B cell (primary cell): ENCODE data around the gene MPP4. TPM values are rescaled to one million over a fixed set of nuclear protein-coding genes. Genes with fewer than 3 reads are reported as not detected.

Experiments
- ATAC-seq: fragments of 200-7000 bp; cut with Tn5 transposase; one replicate; pipeline ENCODE4 v1.10.0; 2021; ENCODE audit warnings: low read depth, mild to moderate bottlenecking, moderate number of reproducible peaks, moderate library complexity
- CTCF ChIA-PET: fragments of 350-600 bp; sonication (Branson Sonifier 250); formaldehyde crosslinking; loops from one replicate; lab custom pipeline; 2021; ENCODE audit warnings: antibody characterized with exemption, inconsistent platforms; lab: Charles Lee
- POLR2A ChIA-PET: fragments of 350-600 bp; sonication (Branson Sonifier 250); formaldehyde crosslinking; loops from one replicate; lab custom pipeline; 2021; ENCODE audit warnings: antibody characterized with exemption; lab: Charles Lee
- DNase-seq: peaks from one replicate; pipeline ENCODE4 v3.0.0; 2013
- H2AFZ ChIP-seq: 2 replicates; pipeline ENCODE4 v1.6.1; 2012; ENCODE audit warnings: mild to moderate bottlenecking, low read depth, low read length; ENCODE audit not compliant: insufficient read depth, poor library complexity, severe bottlenecking
- H3K27ac ChIP-seq, 2 donors: 1 replicate in 1 of 2; 2 replicates in 1 of 2; pipeline ENCODE4 v1.5.1; 2012 to 2013; ENCODE audit warnings: low read length in 2 of 2, mild to moderate bottlenecking in 2 of 2, moderate library complexity in 1 of 2
- H3K27me3 ChIP-seq, 4 experiments: fragments of 200-600 bp in 1 of 4; sonication (generic) in 1 of 4; replicated peaks in 1 of 4; 1 replicate in 2 of 4; 2 replicates in 2 of 4; pipeline versions ENCODE4 v1.6.1 to v1.7.0; 2013 to 2016; ENCODE audit warnings: low read length in 3 of 4, mild to moderate bottlenecking in 2 of 4, mixed read lengths in 1 of 4, moderate library complexity in 1 of 4; ENCODE audit not compliant: insufficient read depth in 4 of 4, control insufficient read depth in 3 of 4; ENCODE audit errors: control extremely low read depth in 1 of 4
- H3K36me3 ChIP-seq, 2 experiments: replicated peaks in 1 of 2; 1 replicate in 1 of 2; 2 replicates in 1 of 2; pipeline versions ENCODE4 v1.6.1 to v1.7.1; 2013; ENCODE audit warnings: low read length in 1 of 2; ENCODE audit not compliant: insufficient read depth in 2 of 2, control insufficient read depth in 1 of 2; ENCODE audit errors: control extremely low read depth in 1 of 2, extremely low read depth in 1 of 2
- H3K4me1 ChIP-seq, 2 donors: fragments of 200-600 bp in 1 of 2; sonication (generic) in 1 of 2; 1 replicate in 1 of 2; 2 replicates in 1 of 2; pipeline versions ENCODE4 v1.5.1 to v1.6.1; 2013 to 2017; ENCODE audit warnings: low read length in 2 of 2; ENCODE audit not compliant: control insufficient read depth in 2 of 2, insufficient read depth in 2 of 2
- H3K4me2 ChIP-seq: replicated peaks from 2 replicates; pipeline ENCODE3; 2012; ENCODE audit warnings: mild to moderate bottlenecking, low read depth, low read length; ENCODE audit not compliant: poor library complexity, severe bottlenecking
- H3K4me3 ChIP-seq, 5 experiments: fragments of 200-600 bp in 1 of 5; sonication (generic) in 1 of 5; 1 replicate in 3 of 5; 2 replicates in 2 of 5; pipeline versions ENCODE4 v1.5.1 to v1.7.0; 2011 to 2016; ENCODE audit warnings: low read length in 4 of 5, mild to moderate bottlenecking in 4 of 5, low read depth in 2 of 5, control low read depth in 1 of 5, moderate library complexity in 1 of 5; ENCODE audit not compliant: insufficient read depth in 1 of 5; ENCODE audit errors: control extremely low read depth in 1 of 5, extremely low read depth in 1 of 5
- H3K79me2 ChIP-seq: fragments of 200-600 bp; sonication (generic); one replicate; pipeline ENCODE4 v1.6.0; 2016; ENCODE audit warnings: low read length; ENCODE audit not compliant: control insufficient read depth, insufficient read depth
- H3K9ac ChIP-seq: fragments of 200-600 bp; sonication (generic); 2 replicates; pipeline ENCODE4 v1.6.1; 2017; ENCODE audit warnings: mild to moderate bottlenecking, low read length, moderate library complexity
- H3K9me3 ChIP-seq, 3 donors: one replicate each; pipeline versions ENCODE4 v1.6.1 to v1.7.1; 2013; ENCODE audit warnings: low read length in 2 of 3; ENCODE audit not compliant: control insufficient read depth in 2 of 3, insufficient read depth in 1 of 3; ENCODE audit errors: control extremely low read depth in 1 of 3
- H4K20me1 ChIP-seq: 2 replicates; pipeline ENCODE4 v1.6.0; 2012; ENCODE audit warnings: mild to moderate bottlenecking, low read length; ENCODE audit not compliant: insufficient read depth, control insufficient read depth, poor library complexity, severe bottlenecking
- H3K27ac Mint-ChIP-seq: one replicate; pipeline ENCODE4 v1.8.0; 2021; ENCODE audit warnings: mixed read lengths
- H3K27me3 Mint-ChIP-seq: one replicate; pipeline ENCODE4 v1.8.0; 2021; ENCODE audit warnings: mixed read lengths
- H3K4me1 Mint-ChIP-seq: one replicate; pipeline ENCODE4 v1.8.0; 2021; ENCODE audit warnings: mixed read lengths
- H3K4me3 Mint-ChIP-seq: one replicate; pipeline ENCODE4 v1.8.0; 2021; ENCODE audit warnings: mixed read lengths
- H3K9me3 Mint-ChIP-seq: one replicate; pipeline ENCODE4 v1.8.0; 2022; ENCODE audit warnings: mixed read lengths; ENCODE audit not compliant: insufficient read depth
- CTCF ChIP-seq: fragments of 200-600 bp; IDR thresholded peaks from one replicate; pipeline ENCODE4 v1.8.0; 2022; ENCODE audit warnings: antibody characterized with exemption, mild to moderate bottlenecking
- EZH2 ChIP-seq: IDR thresholded peaks from 2 replicates; pipeline ENCODE4 v1.6.1; 2012; ENCODE audit warnings: borderline replicate concordance, low read depth, mild to moderate bottlenecking, moderate library complexity, low read length; ENCODE audit not compliant: insufficient read depth, poor library complexity, severe bottlenecking
- WGBS: methylation state at CpG from one replicate; pipeline ENCODE4 v1.1.5; 2013; ENCODE audit warnings: missing lambda C conversion rate; ENCODE audit not compliant: insufficient coverage; 5-methylcytosine and 5-hydroxymethylcytosine counted together
- intact Hi-C: fragments of 100-400 bp; cut with micrococcal nuclease; formaldehyde crosslinking; loops from one replicate; pipeline ENCODE4 v1.10.0; 2022
- polyA plus RNA-seq: library from polyadenylated mRNA; depleted of rRNA; stranded (reverse); fragments of >200 nt; gene quantifications from 2 replicates; pipeline ENCODE4 v1.2.3, GENCODE V29; 2012
- total RNA-seq, 2 donors: library from RNA; stranded (reverse); fragments of 120-200 nt in 1 of 2; gene quantifications; 1 replicate in 1 of 2; 2 replicates in 1 of 2; pipeline versions ENCODE4 v1.2.3 to v1.2.4, GENCODE V29; 2013 to 2022

Gene MPP4
- total and polyA plus RNA-seq, 2 donors (not counting 1 experiment from before 2014, with no cell fraction given), result not detected

GRCh38 chr2:201746551-201746950 lies 48.1 kb upstream of the MPP4 start:
- Histone ChIP-seq H3K9ac (no peak overlapping the region), H3K27ac (no peak overlapping the region), H3K4me1 (no peaks in the 10 kb centered on the region), H3K9me3 (no peaks in the 10 kb centered on the region), H3K4me2 (no peak overlapping the region), H2AFZ (no peak overlapping the region), H3K4me3 (no peak overlapping the region), H3K27me3 (no peaks in the 10 kb centered on the region), H3K79me2 (no peaks in the 10 kb centered on the region), H3K36me3 (peaks cover 5 to 16% of the 10 kb centered on the region in 2 experiments), H4K20me1 (no peaks in the 10 kb centered on the region)
- no peaks in the 10 kb centered on the region for H3K4me1 Mint-ChIP-seq
- TF ChIP-seq EZH2 (no peak), CTCF (no peak)
- no peak for DNase-seq
- no peaks in the 10 kb centered on the region for H3K27me3 Mint-ChIP-seq
- ChIA-PET POLR2A (no interaction called here), CTCF (no interaction called here)
- H3K4me3 Mint-ChIP-seq, result no peak overlapping the region
- no peaks in the 10 kb centered on the region for H3K9me3 Mint-ChIP-seq
- intact Hi-C loops, result no loop called here
- 100% methylated on average over 5 of the region's 6 CpGs for WGBS
- H3K27ac Mint-ChIP-seq, result no peak overlapping the region
- no peak for ATAC-seq

- Mint-ChIP-seq H3K27me3 (no peaks in the 10 kb centered on the region), H3K27ac (no peak overlapping the region), H3K4me3 (no peak overlapping the region), H3K9me3 (no peaks in the 10 kb centered on the region), H3K4me1 (no peaks in the 10 kb centered on the region)
- no peak for ATAC-seq
- Histone ChIP-seq H3K9ac (no peak overlapping the region), H3K9me3 (peaks cover 0 to 4% (median 3%) of the 10 kb centered on the region in 3 donors), H3K79me2 (no peaks in the 10 kb centered on the region), H3K27me3 (no peaks in the 10 kb centered on the region), H3K4me1 (no peaks in the 10 kb centered on the region), H4K20me1 (no peaks in the 10 kb centered on the region), H3K4me2 (no peak overlapping the region), H3K27ac (no peak overlapping the region), H3K4me3 (no peak overlapping the region), H2AFZ (no peak overlapping the region), H3K36me3 (no peaks in the 10 kb centered on the region)
- DNase-seq, result no peak
- CTCF ChIA-PET, result no interaction called here
- no peak for TF ChIP-seq EZH2
- TF ChIP-seq CTCF, result no peak
- intact Hi-C loops, result no loop called here
- WGBS, result 86% methylated on average over 1 of the region's 2 CpGs
- POLR2A ChIA-PET, result no interaction called here
These were observed 37.0 kb upstream of the MPP4 start for GRCh38 chr2:201735486-201735885.
